ENCODE results near the gene RC3H2. TPM values are rescaled to one million over a fixed set of nuclear protein-coding genes. Genes with fewer than 3 reads are reported as not detected.

The RC3H2 gene
- total and polyA plus RNA-seq, 2 of the 13 experiments (the other 11 are each of a cell fraction or from before 2014, with no cell fraction given), result 21.0 to 36.4 TPM

DNA sequence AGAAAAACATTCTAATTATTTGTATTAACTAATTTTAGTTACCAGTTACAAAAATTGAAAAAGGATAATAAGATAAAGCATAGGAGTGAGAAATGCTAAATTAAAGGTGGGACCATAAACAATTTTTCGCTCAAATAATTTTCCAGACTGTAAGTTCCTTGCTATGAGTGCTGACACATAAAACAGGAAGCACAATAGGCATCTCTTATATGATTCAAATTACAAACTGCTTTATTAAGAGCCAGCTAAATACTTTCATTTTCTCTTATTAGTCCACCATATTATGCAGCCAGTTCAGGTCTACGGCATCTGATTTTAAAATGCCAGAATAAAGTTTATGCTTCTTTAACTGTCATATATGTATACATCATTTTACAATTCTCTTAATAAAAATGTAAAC, 4.4 kb downstream of the RC3H2 start:
- DNase-seq (ENCODE audit: low spot score), result no peak
- 94% methylated on average over 2 of the region's 2 CpGs for WGBS (ENCODE audit: low lambda C conversion rate)

DNA sequence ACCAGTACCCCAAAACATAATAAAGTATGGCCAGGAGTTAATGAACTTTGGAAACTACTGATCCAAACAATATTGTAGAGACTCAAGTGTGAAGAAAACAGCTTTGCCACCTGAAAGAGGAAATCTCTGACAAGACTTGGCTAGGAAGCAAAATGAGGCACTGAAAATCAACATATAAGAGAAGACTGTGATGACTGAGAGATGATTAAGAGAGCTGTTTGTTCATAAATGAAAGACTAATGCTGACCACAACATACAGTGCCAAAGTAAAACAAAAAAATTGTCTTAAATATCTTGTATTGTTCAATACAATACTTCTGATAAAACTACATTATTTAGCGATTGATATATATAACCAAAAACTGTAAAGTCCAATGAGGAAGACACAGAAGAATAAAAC, 7.2 kb downstream of the RC3H2 start:
- no peak overlapping the region for H3K27ac ChIP-seq (ENCODE audit: extremely low read length, insufficient read depth, low read length)
- no peak for ATAC-seq
- H3K9ac ChIP-seq (ENCODE audit: insufficient read depth, low read depth, low read length), result no peak overlapping the region
- no peak for FAIRE-seq
- ChIA-PET CTCF (ENCODE audit: low intra/inter-chr PET ratio, low total read pairs) (no interaction called here), POLR2A (interaction anchor here (1.5 kb wide), 1 partner anchor 43 kb away, joined by 6 read pairs; the partner anchor contains the start of gene RABGAP1)
- peaks cover 15% of the 10 kb centered on the region for H3K4me1 ChIP-seq (ENCODE audit: insufficient read depth, low read length)
- intact Hi-C loops (cut with micrococcal nuclease; ENCODE audit: unreplicated experiment) (no loop called here), in situ Hi-C loops (cut with HindIII; ENCODE audit: extremely low pct_ligation_motif_present, low pct_unique_long_range_greater_than_20kb) (no loop called here)
- no peak overlapping the region for H3K4me3 ChIP-seq (replicated peaks in 1 of 3; ENCODE audit: insufficient read depth in 1 of 3, low read depth in 2 of 3, low read length in 3 of 3)
- no peak overlapping the region for H3K4me2 ChIP-seq (ENCODE audit: low read depth, low read length)
- H3K27me3 ChIP-seq (ENCODE audit: control insufficient read depth in 1 of 2, insufficient read depth in 2 of 2, low read length in 2 of 2), result no peaks in the 10 kb centered on the region
- peaks cover 1 to 42% of the 10 kb centered on the region in 2 experiments; a peak in 4 of 5 replicates for H3K36me3 ChIP-seq (replicated peaks in 1 of 2; ENCODE audit: control insufficient read depth in 1 of 2, insufficient read depth in 2 of 2, low read length in 2 of 2)
- no TSS peak for BruUV-seq (replicated peaks)
- peaks cover 5% of the 10 kb centered on the region; the same call in 1 of the 2 replicates for H4K20me1 ChIP-seq (ENCODE audit: insufficient read depth, low read length)
- TF ChIP-seq ZNF670 (CRISPR knock-in tag; IDR thresholded peaks at IDR 0.05; ENCODE audit: borderline replicate concordance) (no peak), ZNF775 (CRISPR knock-in tag; IDR thresholded peaks at IDR 0.05; ENCODE audit: borderline replicate concordance) (no peak), ZNF432 (CRISPR knock-in tag; IDR thresholded peaks at IDR 0.05; ENCODE audit: borderline replicate concordance) (no peak), ZNF230 (CRISPR knock-in tag; IDR thresholded peaks at IDR 0.05) (no peak), ZNF766 (CRISPR knock-in tag; IDR thresholded peaks at IDR 0.05; ENCODE audit: borderline replicate concordance) (no peak), RARA (CRISPR knock-in tag; IDR thresholded peaks at IDR 0.05) (no peak), ADNP (CRISPR knock-in tag; IDR thresholded peaks at IDR 0.05) (no peak), MTA1 (CRISPR knock-in tag; IDR thresholded peaks at IDR 0.05; ENCODE audit: borderline replicate concordance) (no peak), IKZF4 (CRISPR knock-in tag; IDR thresholded peaks at IDR 0.05; ENCODE audit: borderline replicate concordance, low read depth, not compliant biosample characterization) (no peak), RBM22 (optimal IDR thresholded peaks at IDR 0.05; ENCODE audit: low read length) (no peak), ZBTB42 (CRISPR knock-in tag; IDR thresholded peaks at IDR 0.05) (no peak)
- TF ChIP-seq, protein P1, sequence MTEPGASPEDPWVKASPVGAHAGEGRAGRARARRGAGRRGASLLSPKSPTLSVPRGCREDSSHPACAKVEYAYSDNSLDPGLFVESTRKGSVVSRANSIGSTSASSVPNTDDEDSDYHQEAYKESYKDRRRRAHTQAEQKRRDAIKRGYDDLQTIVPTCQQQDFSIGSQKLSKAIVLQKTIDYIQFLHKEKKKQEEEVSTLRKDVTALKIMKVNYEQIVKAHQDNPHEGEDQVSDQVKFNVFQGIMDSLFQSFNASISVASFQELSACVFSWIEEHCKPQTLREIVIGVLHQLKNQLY (CRISPR knock-in tag; IDR thresholded peaks at IDR 0.05), result no peak
- TF ChIP-seq, protein P2, sequence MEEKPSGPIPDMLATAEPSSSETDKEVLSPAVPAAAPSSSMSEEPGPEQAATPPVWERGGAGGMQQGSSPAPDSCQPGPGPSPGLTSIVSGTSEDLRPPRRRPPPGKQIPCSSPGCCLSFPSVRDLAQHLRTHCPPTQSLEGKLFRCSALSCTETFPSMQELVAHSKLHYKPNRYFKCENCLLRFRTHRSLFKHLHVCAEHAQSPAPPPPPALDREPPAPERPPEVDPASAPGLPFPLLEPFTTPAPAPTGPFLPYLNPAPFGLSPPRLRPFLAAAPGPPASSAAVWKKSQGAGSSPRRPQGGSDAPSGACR (CRISPR knock-in tag; IDR thresholded peaks at IDR 0.05), result no peak
- no peak overlapping the region for H2AFZ ChIP-seq (ENCODE audit: low read length)
- no peaks in the 10 kb centered on the region for H3K9me3 ChIP-seq (ENCODE audit: low read length)
- H3K79me2 ChIP-seq (ENCODE audit: insufficient read depth, low read length), result peaks cover 49% of the 10 kb centered on the region
- 97% methylated on average over 1 of the region's 1 CpG for WGBS (ENCODE audit: low lambda C conversion rate)
- DNase-seq (ENCODE audit: low spot score), result no peak

More for the DNA sequence above, 4.4 kb downstream of the RC3H2 start:
- Histone ChIP-seq H3K4me2 (ENCODE audit: low read depth, low read length) (no peak overlapping the region), H4K20me1 (ENCODE audit: insufficient read depth, low read length) (peaks cover 10% of the 10 kb centered on the region; the same call in 1 of the 2 replicates), H3K27ac (ENCODE audit: extremely low read length, insufficient read depth, low read length) (no peak overlapping the region), H3K4me3 (replicated peaks in 1 of 3; ENCODE audit: insufficient read depth in 1 of 3, low read depth in 2 of 3, low read length in 3 of 3) (no peak overlapping the region), H3K79me2 (ENCODE audit: insufficient read depth, low read length) (peaks cover 67% of the 10 kb centered on the region), H3K4me1 (ENCODE audit: insufficient read depth, low read length) (peaks cover 19% of the 10 kb centered on the region), H2AFZ (ENCODE audit: low read length) (no peak overlapping the region), H3K9ac (ENCODE audit: insufficient read depth, low read depth, low read length) (no peak overlapping the region; the same call in 1 of the 2 replicates), H3K9me3 (ENCODE audit: low read length) (no peaks in the 10 kb centered on the region), H3K36me3 (replicated peaks in 1 of 2; ENCODE audit: control insufficient read depth in 1 of 2, insufficient read depth in 2 of 2, low read length in 2 of 2) (peaks cover 0 to 18% of the 10 kb centered on the region in 2 experiments; a peak in 3 of 5 replicates), H3K27me3 (ENCODE audit: control insufficient read depth in 1 of 2, insufficient read depth in 2 of 2, low read length in 2 of 2) (no peaks in the 10 kb centered on the region; a peak in 1 of 5 replicates)
- ChIA-PET POLR2A (no interaction called here), CTCF (ENCODE audit: low intra/inter-chr PET ratio, low total read pairs) (no interaction called here)
- in situ Hi-C loops (cut with HindIII; ENCODE audit: extremely low pct_ligation_motif_present, low pct_unique_long_range_greater_than_20kb), result no loop called here
- FAIRE-seq, result no peak
- TF ChIP-seq SMC3 (IDR thresholded peaks at IDR 0.05; ENCODE audit: low read length), result no peak
- TF ChIP-seq HMG20A (CRISPR knock-in tag; IDR thresholded peaks at IDR 0.05; ENCODE audit: borderline replicate concordance), result no peak
- intact Hi-C loops (cut with micrococcal nuclease; ENCODE audit: unreplicated experiment), result loop anchor here (5.0 kb wide), 1 partner anchor 92 kb away; no protein-coding TSS in a partner anchor
- no peak for ATAC-seq
- BruUV-seq (replicated peaks), result no TSS peak
